Neural cell (in vitro differentiated cells): Measurements from ENCODE around the gene NECTIN4. TPM values are rescaled to one million over a fixed set of nuclear protein-coding genes. Genes with fewer than 3 reads are reported as not detected.

Experiments
- H2AFZ ChIP-seq: fragments of 200-600, 300-800 bp; sonication (generic), shearing (Covaris generic); 2 replicates; pipeline ENCODE4 v1.6.0; 2014; ENCODE audit warnings: low read depth, mild to moderate bottlenecking, antibody characterized with exemption, low read length, moderate library complexity
- H3F3A ChIP-seq: fragments of 200-600 bp; shearing (Covaris generic); 2 replicates; pipeline ENCODE4 v1.6.1; 2016; ENCODE audit warnings: mild to moderate bottlenecking, moderate library complexity, mixed read lengths, antibody characterized with exemption, low read length; ENCODE audit not compliant: insufficient read depth, poor library complexity, severe bottlenecking
- H3K27ac ChIP-seq: fragments of 200-600, 300-800 bp; sonication (generic), shearing (Covaris generic); 2 replicates; pipeline ENCODE4 v1.5.1; 2014; ENCODE audit warnings: mild to moderate bottlenecking, low read length, moderate library complexity
- H3K27me3 ChIP-seq: fragments of 300-800, 200-600 bp; sonication (generic), shearing (Covaris generic); 2 replicates; pipeline ENCODE4 v1.6.0; 2014; ENCODE audit warnings: mild to moderate bottlenecking, low read depth, low read length, moderate library complexity; ENCODE audit not compliant: insufficient read depth
- H3K36me3 ChIP-seq: fragments of 300-800, 200-600 bp; sonication (generic), shearing (Covaris generic); 2 replicates; pipeline ENCODE4 v1.5.1; 2014; ENCODE audit warnings: mild to moderate bottlenecking, antibody characterized with exemption, low read length, moderate library complexity; ENCODE audit not compliant: insufficient read depth
- H3K4me2 ChIP-seq: fragments of 300-800, 200-600 bp; sonication (generic), shearing (Covaris generic); 2 replicates; pipeline ENCODE4 v1.6.0; 2014; ENCODE audit warnings: mild to moderate bottlenecking, low read length
- H3K4me3 ChIP-seq: fragments of 300-800, 200-600 bp; sonication (generic), shearing (Covaris generic); 2 replicates; pipeline ENCODE4 v1.5.1; 2014; ENCODE audit warnings: mild to moderate bottlenecking, low read length, moderate library complexity
- H3K79me2 ChIP-seq: fragments of 200-600 bp; shearing (Covaris generic); replicated peaks from 2 replicates; pipeline ENCODE4 v1.6.0; 2014; ENCODE audit warnings: mild to moderate bottlenecking, low read length, moderate library complexity; ENCODE audit not compliant: insufficient read depth
- H3K9ac ChIP-seq: fragments of 300-800, 200-600 bp; sonication (generic), shearing (Covaris generic); 2 replicates; pipeline ENCODE4 v1.6.1; 2016; ENCODE audit warnings: mild to moderate bottlenecking, low read length, mixed read lengths
- H3K9me2 ChIP-seq: fragments of 200-600 bp; shearing (Covaris generic); 2 replicates; pipeline ENCODE4 v1.6.1; 2016; ENCODE audit warnings: mild to moderate bottlenecking, low read length, mixed read lengths; ENCODE audit not compliant: insufficient read depth
- H3K9me3 ChIP-seq: fragments of 200-600, 300-800 bp; sonication (generic), shearing (Covaris generic); 2 replicates; pipeline ENCODE4 v1.6.1; 2016; ENCODE audit warnings: mild to moderate bottlenecking, mixed run types, low read length, moderate library complexity, mixed read lengths
- H4K20me1 ChIP-seq: fragments of 200-600 bp; shearing (Covaris generic); 2 replicates; pipeline ENCODE4 v1.6.1; 2016; ENCODE audit warnings: mild to moderate bottlenecking, mixed run types; ENCODE audit not compliant: insufficient read depth
- CTCF ChIP-seq: fragments of 450-650 bp; IDR thresholded peaks from 2 replicates; pipeline ENCODE4 v1.5.1; 2014; ENCODE audit warnings: antibody characterized with exemption, mild to moderate bottlenecking, moderate library complexity; ENCODE audit not compliant: poor library complexity, severe bottlenecking
- EP300 ChIP-seq: fragments of 450-650 bp; conservative IDR thresholded peaks from 2 replicates; pipeline ENCODE4 v1.6.1; 2014; ENCODE audit warnings: antibody characterized with exemption, mild to moderate bottlenecking, moderate library complexity; ENCODE audit not compliant: poor library complexity, severe bottlenecking
- EZH2 ChIP-seq: fragments of 200-600, 300-800 bp; shearing (Covaris generic), sonication (generic); IDR thresholded peaks from 2 replicates; pipeline ENCODE4 v1.6.1; 2014; ENCODE audit warnings: antibody characterized with exemption, low read length, borderline replicate concordance, mild to moderate bottlenecking; ENCODE audit not compliant: insufficient read depth, poor library complexity, severe bottlenecking
- MXI1 ChIP-seq: fragments of 450-650 bp; conservative IDR thresholded peaks from 2 replicates; pipeline ENCODE4 v1.6.1; 2014; ENCODE audit warnings: antibody characterized with exemption, mild to moderate bottlenecking; ENCODE audit not compliant: poor library complexity, severe bottlenecking
- POLR2AphosphoS5 ChIP-seq: IDR thresholded peaks from 2 replicates; pipeline ENCODE4 v1.6.1; 2012
- RAD21 ChIP-seq: fragments of 450-650 bp; conservative IDR thresholded peaks from 2 replicates; pipeline ENCODE4 v1.6.1; 2014; ENCODE audit warnings: antibody characterized with exemption, mild to moderate bottlenecking, moderate library complexity
- SMC3 ChIP-seq: fragments of 450-650 bp; conservative IDR thresholded peaks from 2 replicates; pipeline ENCODE4 v1.6.1; 2014; ENCODE audit warnings: antibody characterized with exemption, mild to moderate bottlenecking, moderate library complexity; ENCODE audit not compliant: poor library complexity
- TAF1 ChIP-seq: IDR thresholded peaks from 2 replicates; pipeline ENCODE4 v1.6.1; 2012; ENCODE audit warnings: low read depth
- polyA plus RNA-seq: library from polyadenylated mRNA; depleted of rRNA; stranded (reverse); fragments of >200 nt; gene quantifications from 2 replicates; pipeline ENCODE4 v1.2.3, GENCODE V29; 2014
- TF ChIP-seq, protein P1 (sequence below): IDR thresholded peaks from 2 replicates; pipeline ENCODE4 v1.6.1; 2012; ENCODE audit warnings: borderline replicate concordance

Gene NECTIN4
- polyA plus RNA-seq, 1 donor from 2014 or later, result not detected

DNA sequence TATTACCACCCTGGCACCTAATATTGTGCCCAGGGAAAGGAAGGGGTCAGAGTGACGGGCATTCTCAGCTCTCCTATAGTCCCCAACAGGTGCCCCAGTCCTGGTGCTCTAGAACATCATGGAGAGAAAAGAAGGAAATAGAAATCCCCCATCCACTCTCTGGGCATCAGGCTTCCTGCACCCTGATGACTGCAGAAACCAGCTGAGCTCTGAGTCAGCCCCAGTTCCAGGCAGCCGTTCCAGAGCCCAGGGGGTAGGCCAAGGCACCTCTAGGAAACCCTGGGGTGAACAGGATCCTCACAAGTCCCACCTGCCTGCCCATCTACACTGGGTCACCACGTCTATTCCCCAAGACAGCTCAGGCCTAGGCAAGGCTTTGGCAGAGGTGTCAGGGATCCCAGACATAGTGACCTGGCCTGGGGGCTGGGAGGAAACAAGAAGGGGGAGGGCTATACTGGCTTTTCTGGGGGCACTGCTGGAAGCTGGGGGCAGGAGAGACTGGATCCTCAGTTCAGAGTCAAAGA is 709 bp downstream of the NECTIN4 start:
- Histone ChIP-seq H3K4me2 (no peak overlapping the region), H3K9me2 (no peaks in the 10 kb centered on the region), H4K20me1 (no peaks in the 10 kb centered on the region), H3K79me2 (no peaks in the 10 kb centered on the region), H2AFZ (no peak overlapping the region), H3K9me3 (no peaks in the 10 kb centered on the region), H3K4me3 (no peak overlapping the region), H3K27me3 (no peaks in the 10 kb centered on the region), H3F3A (no peaks in the 10 kb centered on the region), H3K27ac (no peak overlapping the region), H3K36me3 (no peaks in the 10 kb centered on the region), H3K9ac (no peak overlapping the region)
- TF ChIP-seq, protein P1, sequence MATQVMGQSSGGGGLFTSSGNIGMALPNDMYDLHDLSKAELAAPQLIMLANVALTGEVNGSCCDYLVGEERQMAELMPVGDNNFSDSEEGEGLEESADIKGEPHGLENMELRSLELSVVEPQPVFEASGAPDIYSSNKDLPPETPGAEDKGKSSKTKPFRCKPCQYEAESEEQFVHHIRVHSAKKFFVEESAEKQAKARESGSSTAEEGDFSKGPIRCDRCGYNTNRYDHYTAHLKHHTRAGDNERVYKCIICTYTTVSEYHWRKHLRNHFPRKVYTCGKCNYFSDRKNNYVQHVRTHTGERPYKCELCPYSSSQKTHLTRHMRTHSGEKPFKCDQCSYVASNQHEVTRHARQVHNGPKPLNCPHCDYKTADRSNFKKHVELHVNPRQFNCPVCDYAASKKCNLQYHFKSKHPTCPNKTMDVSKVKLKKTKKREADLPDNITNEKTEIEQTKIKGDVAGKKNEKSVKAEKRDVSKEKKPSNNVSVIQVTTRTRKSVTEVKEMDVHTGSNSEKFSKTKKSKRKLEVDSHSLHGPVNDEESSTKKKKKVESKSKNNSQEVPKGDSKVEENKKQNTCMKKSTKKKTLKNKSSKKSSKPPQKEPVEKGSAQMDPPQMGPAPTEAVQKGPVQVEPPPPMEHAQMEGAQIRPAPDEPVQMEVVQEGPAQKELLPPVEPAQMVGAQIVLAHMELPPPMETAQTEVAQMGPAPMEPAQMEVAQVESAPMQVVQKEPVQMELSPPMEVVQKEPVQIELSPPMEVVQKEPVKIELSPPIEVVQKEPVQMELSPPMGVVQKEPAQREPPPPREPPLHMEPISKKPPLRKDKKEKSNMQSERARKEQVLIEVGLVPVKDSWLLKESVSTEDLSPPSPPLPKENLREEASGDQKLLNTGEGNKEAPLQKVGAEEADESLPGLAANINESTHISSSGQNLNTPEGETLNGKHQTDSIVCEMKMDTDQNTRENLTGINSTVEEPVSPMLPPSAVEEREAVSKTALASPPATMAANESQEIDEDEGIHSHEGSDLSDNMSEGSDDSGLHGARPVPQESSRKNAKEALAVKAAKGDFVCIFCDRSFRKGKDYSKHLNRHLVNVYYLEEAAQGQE, result no peak
- TF ChIP-seq EP300 (no peak), EZH2 (no peak), MXI1 (no peak), RAD21 (no peak), POLR2AphosphoS5 (no peak), TAF1 (no peak), SMC3 (no peak), CTCF (no peak)

GRCh38 chr1:161086457-161086856 is 2.9 kb downstream of the NECTIN4 start:
- H3K9me3 ChIP-seq, result no peaks in the 10 kb centered on the region
- H3K27ac ChIP-seq, result no peak overlapping the region
- no peak overlapping the region for H3K9ac ChIP-seq
- no peak for TF ChIP-seq EP300
- TF ChIP-seq, protein P1, result no peak
- no peak for TF ChIP-seq MXI1
- no peak for TF ChIP-seq POLR2AphosphoS5
- TF ChIP-seq RAD21, result no peak
- TF ChIP-seq CTCF, result no peak
- TF ChIP-seq TAF1, result no peak
- TF ChIP-seq EZH2, result no peak
- TF ChIP-seq SMC3, result no peak
- H4K20me1 ChIP-seq, result no peaks in the 10 kb centered on the region
- no peaks in the 10 kb centered on the region for H3K36me3 ChIP-seq
- no peaks in the 10 kb centered on the region for H3K79me2 ChIP-seq
- no peak overlapping the region for H3K4me2 ChIP-seq
- no peaks in the 10 kb centered on the region for H3K9me2 ChIP-seq
- H2AFZ ChIP-seq, result no peak overlapping the region
- no peaks in the 10 kb centered on the region for H3F3A ChIP-seq
- no peaks in the 10 kb centered on the region for H3K27me3 ChIP-seq
- H3K4me3 ChIP-seq, result no peak overlapping the region
